Coronary artery (tissue), 2 donors: ENCODE measurements around the gene WNT2B.

Source experiments
- DNase-seq: peaks from one replicate; pipeline ENCODE4 v3.0.0-alpha.2; 2017; ENCODE audit warnings: low spot score
- H3K27ac ChIP-seq, 2 donors: fragments of 200-600 bp; sonication (generic); one replicate each; pipeline ENCODE4 v1.5.1; 2016 to 2019
- H3K4me3 ChIP-seq: fragments of 200-600 bp; sonication (generic); 2 replicates; pipeline ENCODE4 v1.5.1; 2016; ENCODE audit warnings: mild to moderate bottlenecking, moderate library complexity
- CTCF ChIP-seq: fragments of 200-600 bp; sonication (generic); IDR thresholded peaks from one replicate; pipeline ENCODE4 v1.5.1; 2019; ENCODE audit warnings: antibody characterized with exemption

Gene WNT2B

GRCh38 chr1:112492076-112492475 is 16.7 kb upstream of the WNT2B start:
- H3K4me3 ChIP-seq = no peak overlapping the region
- H3K27ac ChIP-seq = no peak overlapping the region
- TF ChIP-seq CTCF = no peak
- DNase-seq = no peak

- TF ChIP-seq CTCF = no peak
- no peak for DNase-seq
These were observed 15.4 kb upstream of the WNT2B start for GRCh38 chr1:112493351-112493750.

GRCh38 chr1:112496290-112496689 is 12.5 kb upstream of the WNT2B start:
- H3K4me3 ChIP-seq = no peak overlapping the region
- DNase-seq = no peak
- TF ChIP-seq CTCF = no peak

More at GRCh38 chr1:112493351-112493750, 15.4 kb upstream of the WNT2B start:
- Histone ChIP-seq H3K4me3 (no peak overlapping the region), H3K27ac (no peak overlapping the region)

GRCh38 chr1:112501810-112502641 is 6.7 kb upstream of the WNT2B start:
- Histone ChIP-seq H3K4me3 (peak overlapping the region; percentile 73), H3K27ac (no peak overlapping the region)
- DNase-seq = no peak
- TF ChIP-seq CTCF = peak; percentile 52

More at GRCh38 chr1:112496290-112496689, 12.5 kb upstream of the WNT2B start:
- H3K27ac ChIP-seq = no peak overlapping the region

- no peak for DNase-seq
- TF ChIP-seq CTCF = no peak
- H3K4me3 ChIP-seq = no peak overlapping the region
- no peak overlapping the region for H3K27ac ChIP-seq
These were observed 5.9 kb upstream of the WNT2B start for GRCh38 chr1:112502826-112503225.

- Histone ChIP-seq H3K27ac (no peak overlapping the region), H3K4me3 (no peak overlapping the region)
- no peak for DNase-seq
- no peak for TF ChIP-seq CTCF
These were observed 4.6 kb upstream of the WNT2B start for GRCh38 chr1:112504001-112504660.
